HL-60 (cell line): ENCODE measurements around the gene RAD23A. TPM values are rescaled to one million over a fixed set of nuclear protein-coding genes. Genes with fewer than 3 reads are reported as not detected.

ENCODE experiments used
- microRNA-seq: library from miRNA; unstranded; fragments of <30 nt; microRNA quantifications from one replicate; pipeline ENCODE4, GENCODE V29; 2018

RAD23A gene

Small RNA genes lying within 50 kb of the gene (microRNA-seq; reads per million reads assigned to microRNA genes)
- not detected for gene MIR5695
- 3.0 reads per million, percentile 3 among the genes with 10 or more reads in this experiment for gene MIR6515
